Measurements from ENCODE around the gene B3GNT5.

DNA sequence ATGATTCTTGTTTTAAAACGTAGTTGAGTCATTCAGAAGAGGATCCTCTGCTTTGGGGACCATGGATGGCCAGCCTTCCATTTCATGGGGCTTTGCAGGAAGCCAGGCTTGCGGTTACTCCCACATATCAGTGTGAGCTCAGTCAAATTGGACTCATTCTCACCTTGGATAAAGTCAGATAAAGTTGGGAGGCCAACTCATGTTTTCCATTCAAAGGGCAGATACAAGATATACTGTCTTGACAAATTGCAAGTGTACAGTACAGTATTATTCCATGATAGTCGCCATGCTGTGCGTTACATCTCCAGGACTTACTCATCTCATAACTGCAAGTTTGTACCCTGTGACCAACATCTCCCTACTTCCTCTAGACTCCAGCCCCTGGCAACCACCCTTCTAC lies 25.5 kb upstream of the B3GNT5 start:
- TF ChIP-seq, protein P1, sequence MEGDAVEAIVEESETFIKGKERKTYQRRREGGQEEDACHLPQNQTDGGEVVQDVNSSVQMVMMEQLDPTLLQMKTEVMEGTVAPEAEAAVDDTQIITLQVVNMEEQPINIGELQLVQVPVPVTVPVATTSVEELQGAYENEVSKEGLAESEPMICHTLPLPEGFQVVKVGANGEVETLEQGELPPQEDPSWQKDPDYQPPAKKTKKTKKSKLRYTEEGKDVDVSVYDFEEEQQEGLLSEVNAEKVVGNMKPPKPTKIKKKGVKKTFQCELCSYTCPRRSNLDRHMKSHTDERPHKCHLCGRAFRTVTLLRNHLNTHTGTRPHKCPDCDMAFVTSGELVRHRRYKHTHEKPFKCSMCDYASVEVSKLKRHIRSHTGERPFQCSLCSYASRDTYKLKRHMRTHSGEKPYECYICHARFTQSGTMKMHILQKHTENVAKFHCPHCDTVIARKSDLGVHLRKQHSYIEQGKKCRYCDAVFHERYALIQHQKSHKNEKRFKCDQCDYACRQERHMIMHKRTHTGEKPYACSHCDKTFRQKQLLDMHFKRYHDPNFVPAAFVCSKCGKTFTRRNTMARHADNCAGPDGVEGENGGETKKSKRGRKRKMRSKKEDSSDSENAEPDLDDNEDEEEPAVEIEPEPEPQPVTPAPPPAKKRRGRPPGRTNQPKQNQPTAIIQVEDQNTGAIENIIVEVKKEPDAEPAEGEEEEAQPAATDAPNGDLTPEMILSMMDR (IDR thresholded peaks at IDR 0.05; ENCODE audit: low read depth, low read length, poor library complexity, severe bottlenecking), result no peak
- no peak for TF ChIP-seq EZH2phosphoT487 (IDR thresholded peaks at IDR 0.05; ENCODE audit: borderline replicate concordance, low read length)
